K562 (cell line): ENCODE results near the gene TEX52. TPM values are rescaled to one million over a fixed set of nuclear protein-coding genes. Genes with fewer than 3 reads are reported as not detected.

Experiments used
- ATAC-seq: fragments of 200-7000 bp; cut with Tn5 transposase; 3 replicates; pipeline ENCODE4 v1.9.1; 2020; ENCODE audit warnings: moderate library complexity
- BruUV-seq: library from RNA; stranded (reverse); fragments of 400-500 nt; replicated peaks from 2 replicates; lab custom pipeline; 2021; lab: Mats Ljungman, UMichigan
- CTCF ChIA-PET: fragments of 300-600 bp; formaldehyde crosslinking; extraction: SDS; loops from one replicate; lab custom pipeline; 2021; ENCODE audit warnings: low intra/inter-chr PET ratio; lab: Yijun Ruan, JAX
- POLR2A ChIA-PET: fragments of 300-600, 350-650 bp; sonication (Branson Sonifier 250); formaldehyde crosslinking; extraction: SDS; loops from one replicate; lab custom pipeline; 2021; ENCODE audit warnings: antibody characterized with exemption, inconsistent platforms; lab: Yijun Ruan, JAX
- DNase-seq, 4 experiments: peaks; one replicate each; pipeline versions ENCODE4 v3.0.0 to v3.0.0-alpha.2; 2011 to 2018; ENCODE audit warnings: low spot score in 3 of 4, mixed read lengths in 3 of 4; ENCODE audit errors: extremely low read depth in 1 of 4
- FAIRE-seq: peaks from 2 replicates; lab custom pipeline; 2011; peaks lifted over from hg19 to GRCh38; lab: Jason Lieb, UNC
- H2AFZ ChIP-seq: 2 replicates; pipeline ENCODE4 v1.6.0; 2011; ENCODE audit warnings: low read depth, low read length, control low read depth, inconsistent platforms
- H3K27ac ChIP-seq: fragments of 200-600 bp; 3 replicates; pipeline ENCODE4 v1.8.0; 2011; ENCODE audit warnings: low read depth, mild to moderate bottlenecking, control low read depth, inconsistent platforms, low read length, moderate library complexity, mixed read lengths; ENCODE audit errors: extremely low read depth
- H3K27me3 ChIP-seq, 2 experiments: fragments of 300-600 bp in 1 of 2; 2 replicates in 1 of 2; 3 replicates in 1 of 2; pipeline versions ENCODE4 v1.6.0 to v1.8.0; 2011; ENCODE audit warnings: inconsistent platforms in 2 of 2, low read length in 2 of 2, mild to moderate bottlenecking in 1 of 2, mixed read lengths in 1 of 2, moderate library complexity in 1 of 2; ENCODE audit not compliant: control insufficient read depth in 2 of 2, insufficient read depth in 2 of 2
- H3K36me3 ChIP-seq: fragments of 300-600 bp; 3 replicates; pipeline ENCODE4 v1.8.0; 2011; ENCODE audit warnings: mild to moderate bottlenecking, low read length, inconsistent platforms; ENCODE audit not compliant: control insufficient read depth, insufficient read depth
- H3K4me1 ChIP-seq, 2 experiments: fragments of 200-600 bp in 1 of 2; replicated peaks in 1 of 2; 2 replicates in 1 of 2; 3 replicates in 1 of 2; pipeline versions ENCODE4 v1.5.1 to v1.8.0; 2011; ENCODE audit warnings: inconsistent platforms in 2 of 2, low read length in 2 of 2, mild to moderate bottlenecking in 1 of 2, mixed read lengths in 1 of 2, moderate library complexity in 1 of 2; ENCODE audit not compliant: control insufficient read depth in 2 of 2, insufficient read depth in 2 of 2
- H3K4me2 ChIP-seq: 2 replicates; pipeline ENCODE4 v1.6.1; 2011; ENCODE audit warnings: low read length, control low read depth, inconsistent platforms, mixed read lengths; ENCODE audit not compliant: insufficient read depth
- H3K4me3 ChIP-seq: fragments of 200-600 bp; sonication (generic), shearing (Covaris generic); 2 replicates; pipeline ENCODE4 v1.5.1; 2016; ENCODE audit warnings: control low read depth, inconsistent platforms
- H3K79me2 ChIP-seq: fragments of 200-600 bp; 3 replicates; pipeline ENCODE4 v1.8.0; 2011; ENCODE audit warnings: low read length, inconsistent platforms; ENCODE audit not compliant: control insufficient read depth, insufficient read depth
- H3K9ac ChIP-seq, 2 experiments: 2 replicates each; pipeline versions ENCODE4 v1.6.0 to v1.6.1; 2011; ENCODE audit warnings: low read depth in 2 of 2, low read length in 2 of 2, control low read depth in 1 of 2, inconsistent platforms in 1 of 2, mild to moderate bottlenecking in 1 of 2, mixed read lengths in 1 of 2; ENCODE audit not compliant: insufficient read depth in 1 of 2
- H3K9me1 ChIP-seq: one replicate; pipeline ENCODE4 v1.6.0; 2011; ENCODE audit warnings: inconsistent platforms, mild to moderate bottlenecking, low read length, moderate library complexity; ENCODE audit not compliant: control insufficient read depth, insufficient read depth
- H3K9me3 ChIP-seq: replicated peaks from 2 replicates; pipeline ENCODE4 v1.5.1; 2011; ENCODE audit warnings: low read depth, low read length, inconsistent platforms; ENCODE audit not compliant: control insufficient read depth, insufficient read depth
- H4K20me1 ChIP-seq: replicated peaks from 2 replicates; pipeline ENCODE4 v1.6.1; 2011; ENCODE audit warnings: low read length, inconsistent platforms, mixed read lengths; ENCODE audit not compliant: control insufficient read depth, insufficient read depth
- ATF1 ChIP-seq, 2 experiments: fragments of 450-650 bp in 1 of 2; IDR thresholded peaks; 2 replicates each; pipeline ENCODE4 v1.6.1; 2016; ENCODE audit warnings: missing compliant biosample characterization in 1 of 2, missing genetic modification characterization in 1 of 2
- CBFA2T2 ChIP-seq: fragments of 450-650 bp; conservative IDR thresholded peaks from 2 replicates; pipeline ENCODE4 v1.6.1; 2017; ENCODE audit warnings: mild to moderate bottlenecking
- CREM ChIP-seq: IDR thresholded peaks from 2 replicates; pipeline ENCODE4 v1.6.1; 2014; ENCODE audit warnings: antibody characterized with exemption, low read depth
- GTF2E2 ChIP-seq: fragments of 200-800 bp; sonication (Bioruptor generic); IDR thresholded peaks from 2 replicates; pipeline ENCODE4 v1.6.1; 2016; ENCODE audit warnings: missing genetic modification characterization, missing compliant biosample characterization
- LARP7 ChIP-seq: fragments of 450-650 bp; IDR thresholded peaks from 2 replicates; pipeline ENCODE4 v1.6.1; 2016
- MCM2 ChIP-seq: fragments of 450-650 bp; IDR thresholded peaks from 2 replicates; pipeline ENCODE4 v1.6.1; 2017; ENCODE audit warnings: low read depth, mild to moderate bottlenecking
- PHF8 ChIP-seq: fragments of 200-600 bp; sonication (generic); IDR thresholded peaks from 2 replicates; pipeline ENCODE4 v1.6.1; 2012; ENCODE audit warnings: mixed run types, mild to moderate bottlenecking, inconsistent platforms, low read length, moderate library complexity, borderline replicate concordance
- POLR2AphosphoS5 ChIP-seq: IDR thresholded peaks from 2 replicates; pipeline ENCODE4 v1.6.1; 2011; ENCODE audit warnings: mild to moderate bottlenecking, low read depth, low read length, moderate library complexity; ENCODE audit not compliant: control insufficient read depth, insufficient read depth
- POLR2B ChIP-seq: fragments of 450-650 bp; IDR thresholded peaks from 2 replicates; pipeline ENCODE4 v1.6.1; 2018; ENCODE audit warnings: low read depth; ENCODE audit not compliant: partially characterized antibody
- POLR2H ChIP-seq: IDR thresholded peaks from 2 replicates; pipeline ENCODE4 v1.6.1; 2016; ENCODE audit warnings: missing genetic modification characterization, low read depth, mild to moderate bottlenecking, control low read depth, missing compliant biosample characterization, moderate library complexity
- RBM25 ChIP-seq: fragments of 200-400 bp; formaldehyde crosslinking; IDR thresholded peaks from 2 replicates; pipeline ENCODE4 v1.6.1; 2018; ENCODE audit warnings: low read length, low read depth, moderate library complexity; ENCODE audit not compliant: severe bottlenecking
- SIN3A ChIP-seq, 2 experiments: fragments of 150-350 bp in 1 of 2; IDR thresholded peaks; 2 replicates each; pipeline ENCODE4 v1.6.1; 2011 to 2016; ENCODE audit warnings: borderline replicate concordance in 2 of 2, low read depth in 2 of 2, low read length in 2 of 2, mild to moderate bottlenecking in 2 of 2, moderate library complexity in 2 of 2; ENCODE audit not compliant: control insufficient read depth in 1 of 2
- SIN3B ChIP-seq: fragments of 450-650 bp; IDR thresholded peaks from 2 replicates; pipeline ENCODE4 v1.6.1; 2017; ENCODE audit warnings: low read depth, mild to moderate bottlenecking, moderate library complexity
- TAF1 ChIP-seq: IDR thresholded peaks from 2 replicates; pipeline ENCODE4 v1.6.1; 2011; ENCODE audit warnings: mild to moderate bottlenecking, low read length, moderate library complexity; ENCODE audit not compliant: insufficient read depth, control insufficient read depth, severe bottlenecking; ENCODE audit errors: extremely low read depth
- TAF7 ChIP-seq: fragments of 450-650 bp; IDR thresholded peaks from 2 replicates; pipeline ENCODE4 v1.6.1; 2016; ENCODE audit warnings: missing genetic modification characterization, missing compliant biosample characterization
- ZFP30 ChIP-seq: fragments of 250-450 bp; sonication (Bioruptor Pico); IDR thresholded peaks from 2 replicates; pipeline ENCODE4 v1.8.0; 2022; ENCODE audit warnings: moderate library complexity, mild to moderate bottlenecking, inconsistent platforms, borderline replicate concordance
- ZNF41 ChIP-seq: fragments of 250-450 bp; sonication (Bioruptor Pico); conservative IDR thresholded peaks from 2 replicates; pipeline ENCODE4 v1.4.0; 2020; ENCODE audit warnings: mild to moderate bottlenecking
- ZNF444 ChIP-seq: fragments of 250-450 bp; sonication (Bioruptor Pico); IDR thresholded peaks from 2 replicates; pipeline ENCODE4 v1.4.0; 2020; ENCODE audit warnings: mild to moderate bottlenecking, moderate library complexity
- ZNF79 ChIP-seq: fragments of 250-450 bp; sonication (Bioruptor Pico); IDR thresholded peaks from 2 replicates; pipeline ENCODE4 v1.4.0; 2020; ENCODE audit warnings: low read depth, mild to moderate bottlenecking, moderate library complexity
- WGBS: fragments of 100-300 bp; shearing (Covaris generic); methylation state at CpG from one replicate; pipeline ENCODE4 v1.1.6; 2016; ENCODE audit warnings: low coverage, mixed read lengths; ENCODE audit not compliant: insufficient coverage; ENCODE audit errors: missing lambda C conversion rate; 5-methylcytosine and 5-hydroxymethylcytosine counted together
- in situ Hi-C: fragments of 300-500 bp; cut with MboI; formaldehyde crosslinking; loops from 4 replicates; pipeline ENCODE4 v1.15.0; 2018; ENCODE audit warnings: inconsistent platforms, mixed read lengths
- intact Hi-C: fragments of 100-400 bp; cut with micrococcal nuclease; formaldehyde crosslinking; loops from 2 replicates; pipeline ENCODE4 v1.14.2; 2022
- polyA plus RNA-seq, 8 experiments: library from polyadenylated mRNA; depleted of rRNA in 4 of 8; stranded (reverse) in 5 of 8; unstranded in 3 of 8; fragments of >200 nt; fragmentation: Nextera tagmentation in 2 of 8; fragmentation: Illumina TruSeq in 1 of 8; extraction: Ambion mirVana in 2 of 8; extraction: Trizol in 1 of 8; gene quantifications; 2 replicates each; pipeline versions ENCODE4 v1.2.1 to v1.2.3, GENCODE V29; 2011 to 2014; ENCODE audit warnings: inconsistent platforms in 1 of 8, missing spikeins in 1 of 8
- total RNA-seq, 7 experiments: library from RNA; depleted of rRNA in 6 of 7; stranded (reverse); fragments of >200 nt in 6 of 7; fragmentation: Illumina TruSeq in 2 of 7; extraction: Trizol in 2 of 7; gene quantifications; 2 replicates each; pipeline versions ENCODE4 v1.2.1 to v1.2.3, GENCODE V29; 2011 to 2021; ENCODE audit warnings: low replicate concordance in 1 of 7
- TF ChIP-seq, protein P1 (sequence below): sonication (generic); formaldehyde crosslinking; IDR thresholded peaks from 2 replicates; pipeline ENCODE4 v1.5.0; 2020; ENCODE audit warnings: missing genetic modification reagents

TEX52 gene
- total and polyA plus RNA-seq, 9 of the 15 experiments (the other 6 are each of a cell fraction or from before 2014, with no cell fraction given), result not detected

DNA sequence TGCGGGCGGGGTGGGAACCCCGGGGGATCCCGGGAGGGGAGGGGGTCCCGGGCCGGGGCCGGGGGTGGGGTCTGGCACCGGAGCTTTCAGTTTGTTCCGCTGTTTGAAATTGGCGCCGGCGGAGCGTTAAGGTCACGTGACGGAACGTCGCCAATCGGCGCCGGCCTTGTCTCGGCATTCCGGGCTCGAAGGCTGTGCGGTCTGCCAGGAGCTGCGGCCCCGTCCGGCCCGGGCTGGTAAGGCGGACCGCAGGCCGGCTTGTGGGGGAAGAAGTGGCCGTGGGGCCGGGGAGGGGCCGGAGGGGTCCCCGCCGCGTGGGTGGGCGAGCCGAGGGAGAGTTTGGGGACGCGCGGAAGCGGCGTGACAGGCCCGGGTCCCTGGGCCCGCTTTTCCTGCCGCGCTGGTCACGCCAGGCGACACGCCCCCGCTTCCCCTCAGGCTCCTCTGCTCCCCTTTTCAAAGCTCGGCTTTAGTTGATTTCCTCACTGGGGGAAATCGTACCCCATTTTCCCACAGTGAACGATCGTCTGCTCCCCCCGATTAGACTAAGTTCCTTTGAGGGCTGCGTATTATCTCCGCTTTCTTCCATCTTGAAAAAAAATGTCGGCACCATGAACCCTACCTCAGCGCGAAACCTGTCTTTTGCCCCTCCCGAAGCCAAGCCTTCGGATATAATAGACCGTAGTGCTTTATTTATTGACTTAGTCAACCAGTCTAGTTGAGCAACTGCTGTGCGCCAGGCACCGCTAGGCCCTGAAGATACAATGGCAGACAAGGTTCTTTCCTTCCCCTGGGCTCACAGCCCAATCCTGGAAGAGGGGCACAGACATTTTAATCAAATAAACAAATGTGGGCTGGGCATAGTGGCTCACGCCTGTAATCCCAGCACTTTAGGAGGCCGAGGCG is 20.5 kb upstream of the TEX52 start, which contains the start of the genes FOXM1 and RHNO1:
Gene FOXM1 (minus strand): TSS at position 128 of the 906 bp plus-strand sequence. CDS start 2,696 bp downstream, outside the sequence.
Gene RHNO1 (plus strand): TSS at position 177 of the 906 bp plus-strand sequence. CDS start 8,144 bp downstream, outside the sequence.
- BruUV-seq, result TSS peak; percentile 81
- Histone ChIP-seq H3K4me3 (peak within 1 kb of the TSS; percentile 92), H3K9me3 (no peaks in the 10 kb centered on the region), H3K36me3 (peaks cover 20% of the 10 kb centered on the region; the same call in 1 of the 3 replicates), H3K79me2 (peaks cover 60% of the 10 kb centered on the region), H4K20me1 (no peaks in the 10 kb centered on the region), H3K4me2 (peak within 1 kb of the TSS; percentile 86), H3K27ac (peak within 1 kb of the TSS; percentile 85), H2AFZ (peak within 1 kb of the TSS; percentile 82), H3K9ac (peak within 1 kb of the TSS; percentile 83 to 99), H3K9me1 (no peaks in the 10 kb centered on the region), H3K4me1 (peaks cover 7 to 12% of the 10 kb centered on the region in 2 experiments; a peak in 4 of 5 replicates), H3K27me3 (no peaks in the 10 kb centered on the region)
- WGBS, result 0% methylated on average over 19 of the region's 70 CpGs
- in situ Hi-C loops, result loop anchor here (10.0 kb wide), 1 partner anchor 158 kb away; no protein-coding TSS in a partner anchor
- intact Hi-C loops, result no loop called here
- ATAC-seq, result peak; percentile 89
- POLR2A ChIA-PET, result interaction anchor here (0.6 to 1.1 kb wide), 7 partner anchors 11 to 96 kb away, joined by 3 to 6 read pairs (median 4); partner anchors contain the start of gene TULP3
- peak; percentile 56 for FAIRE-seq
- peak; percentile 84 to 88 (median 85) for DNase-seq
- CTCF ChIA-PET, result no interaction called here
- no peak for TF ChIP-seq LARP7
- TF ChIP-seq ZNF41, result no peak
- TF ChIP-seq POLR2B, result peak; percentile 39
- peak; percentile 41; the same call in 1 of the 2 replicates for TF ChIP-seq POLR2AphosphoS5
- peak; percentile 65 for TF ChIP-seq CREM
- TF ChIP-seq TAF1, result peak; percentile 81
- no peak for TF ChIP-seq ATF1 (CRISPR knock-in tag; IDR thresholded peaks at IDR 0.05)
- peak; percentile 31; the same call in 1 of the 2 replicates for TF ChIP-seq ATF1 (tag; IDR thresholded peaks at IDR 0.05)
- no peak for TF ChIP-seq ZFP30 (CRISPR knock-in tag)
- TF ChIP-seq, protein P1, sequence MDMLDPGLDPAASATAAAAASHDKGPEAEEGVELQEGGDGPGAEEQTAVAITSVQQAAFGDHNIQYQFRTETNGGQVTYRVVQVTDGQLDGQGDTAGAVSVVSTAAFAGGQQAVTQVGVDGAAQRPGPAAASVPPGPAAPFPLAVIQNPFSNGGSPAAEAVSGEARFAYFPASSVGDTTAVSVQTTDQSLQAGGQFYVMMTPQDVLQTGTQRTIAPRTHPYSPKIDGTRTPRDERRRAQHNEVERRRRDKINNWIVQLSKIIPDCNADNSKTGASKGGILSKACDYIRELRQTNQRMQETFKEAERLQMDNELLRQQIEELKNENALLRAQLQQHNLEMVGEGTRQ (CRISPR knock-in tag), result peak; percentile 95
- TF ChIP-seq POLR2H (tag), result peak; percentile 62; the same call in 1 of the 2 replicates
- peak; percentile 60; the same call in 1 of the 2 replicates for TF ChIP-seq GTF2E2
- TF ChIP-seq PHF8, result peak; percentile 59
- TF ChIP-seq SIN3B, result peak; percentile 38; the same call in 1 of the 2 replicates
- TF ChIP-seq CBFA2T2, result peak; percentile 83
- TF ChIP-seq MCM2, result no peak
- TF ChIP-seq ZNF444 (CRISPR knock-in tag), result no peak
- no peak for TF ChIP-seq ZNF79 (CRISPR knock-in tag)
- TF ChIP-seq RBM25, result peak; percentile 12
- TF ChIP-seq SIN3A (IDR thresholded peaks at IDR 0.05; ENCODE audit: borderline replicate concordance in 2 of 2, control insufficient read depth in 1 of 2, low read depth in 2 of 2, low read length in 2 of 2), result 0 out of 4 replicates have a peak, but pooled peaks of 1 of the 2 experiments have one; percentile 56
- TF ChIP-seq TAF7, result 0 out of 2 replicates have a peak, but pooled peaks have one; percentile 13
